ENCODE data around the gene PLD1.

PLD1 gene

DNA sequence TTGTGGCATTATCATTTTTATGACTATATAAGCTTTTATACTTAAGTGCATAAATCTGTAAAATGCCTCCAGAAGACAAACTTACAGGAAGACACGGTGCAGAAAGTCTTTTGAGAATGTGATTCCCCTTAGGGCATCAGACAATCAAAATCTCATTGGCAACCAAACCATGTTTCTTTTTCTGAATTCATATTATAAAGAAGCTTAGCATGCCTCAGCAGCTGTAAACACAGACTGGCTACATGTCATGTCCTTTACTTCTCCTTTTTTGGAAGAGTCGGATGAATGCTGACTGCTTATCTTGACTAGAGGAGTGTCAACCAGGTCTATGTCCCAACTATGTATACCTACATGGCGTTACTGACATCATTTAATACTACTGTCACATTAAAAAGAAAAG lies 150.1 kb downstream of the PLD1 start:
- H3K4me3 ChIP-seq (ENCODE audit: severe bottlenecking), result no peak overlapping the region
- TF ChIP-seq, protein P1, sequence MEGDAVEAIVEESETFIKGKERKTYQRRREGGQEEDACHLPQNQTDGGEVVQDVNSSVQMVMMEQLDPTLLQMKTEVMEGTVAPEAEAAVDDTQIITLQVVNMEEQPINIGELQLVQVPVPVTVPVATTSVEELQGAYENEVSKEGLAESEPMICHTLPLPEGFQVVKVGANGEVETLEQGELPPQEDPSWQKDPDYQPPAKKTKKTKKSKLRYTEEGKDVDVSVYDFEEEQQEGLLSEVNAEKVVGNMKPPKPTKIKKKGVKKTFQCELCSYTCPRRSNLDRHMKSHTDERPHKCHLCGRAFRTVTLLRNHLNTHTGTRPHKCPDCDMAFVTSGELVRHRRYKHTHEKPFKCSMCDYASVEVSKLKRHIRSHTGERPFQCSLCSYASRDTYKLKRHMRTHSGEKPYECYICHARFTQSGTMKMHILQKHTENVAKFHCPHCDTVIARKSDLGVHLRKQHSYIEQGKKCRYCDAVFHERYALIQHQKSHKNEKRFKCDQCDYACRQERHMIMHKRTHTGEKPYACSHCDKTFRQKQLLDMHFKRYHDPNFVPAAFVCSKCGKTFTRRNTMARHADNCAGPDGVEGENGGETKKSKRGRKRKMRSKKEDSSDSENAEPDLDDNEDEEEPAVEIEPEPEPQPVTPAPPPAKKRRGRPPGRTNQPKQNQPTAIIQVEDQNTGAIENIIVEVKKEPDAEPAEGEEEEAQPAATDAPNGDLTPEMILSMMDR (IDR thresholded peaks at IDR 0.05; ENCODE audit: poor library complexity, severe bottlenecking), result no peak
- H3K4me1 ChIP-seq (ENCODE audit: insufficient read depth, poor library complexity, severe bottlenecking), result peaks cover 2% of the 10 kb centered on the region
- H3K27ac ChIP-seq (ENCODE audit: poor library complexity, severe bottlenecking), result no peak overlapping the region
- H3K27me3 ChIP-seq (ENCODE audit: insufficient read depth, poor library complexity, severe bottlenecking), result no peaks in the 10 kb centered on the region
- H3K9me3 ChIP-seq (ENCODE audit: severe bottlenecking), result no peaks in the 10 kb centered on the region
- no peak for DNase-seq (ENCODE audit: low spot score)
- H3K36me3 ChIP-seq (ENCODE audit: low read depth), result 0 out of 2 replicates have a peak, but pooled peaks cover 5% of the 10 kb centered on the region
- ATAC-seq (ENCODE audit: low read depth), result no peak

DNA sequence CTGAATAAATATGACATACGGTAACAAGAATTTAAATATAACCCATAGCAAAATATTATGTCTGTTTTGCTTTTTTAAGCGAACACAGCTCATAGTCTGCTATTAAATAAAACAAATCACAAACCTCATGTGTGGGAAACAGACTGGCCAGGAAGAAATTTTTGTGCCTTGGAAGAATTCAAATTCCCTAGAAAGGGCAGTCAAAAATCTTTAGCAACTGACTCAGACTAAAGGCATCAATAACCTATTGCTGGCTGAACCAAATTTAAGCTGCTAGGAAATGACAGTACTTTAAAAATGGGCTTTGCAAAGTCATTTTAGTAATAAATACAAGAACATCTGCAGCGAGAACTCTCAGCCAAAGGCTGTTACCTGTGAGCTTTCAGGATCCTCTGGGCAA lies 151.4 kb downstream of the PLD1 start:
- no peaks in the 10 kb centered on the region for H3K9me3 ChIP-seq (ENCODE audit: severe bottlenecking)
- DNase-seq (ENCODE audit: low spot score), result no peak
- peaks cover 11% of the 10 kb centered on the region for H3K4me1 ChIP-seq (ENCODE audit: insufficient read depth, poor library complexity, severe bottlenecking)
- no peak overlapping the region for H3K4me3 ChIP-seq (ENCODE audit: severe bottlenecking)
- H3K36me3 ChIP-seq (ENCODE audit: low read depth), result 0 out of 2 replicates have a peak, but pooled peaks cover 5% of the 10 kb centered on the region
- ATAC-seq (ENCODE audit: low read depth), result no peak
- no peaks in the 10 kb centered on the region for H3K27me3 ChIP-seq (ENCODE audit: insufficient read depth, poor library complexity, severe bottlenecking)
- no peak overlapping the region for H3K27ac ChIP-seq (ENCODE audit: poor library complexity, severe bottlenecking)
- TF ChIP-seq, protein P1 (IDR thresholded peaks at IDR 0.05; ENCODE audit: poor library complexity, severe bottlenecking), result no peak

DNA sequence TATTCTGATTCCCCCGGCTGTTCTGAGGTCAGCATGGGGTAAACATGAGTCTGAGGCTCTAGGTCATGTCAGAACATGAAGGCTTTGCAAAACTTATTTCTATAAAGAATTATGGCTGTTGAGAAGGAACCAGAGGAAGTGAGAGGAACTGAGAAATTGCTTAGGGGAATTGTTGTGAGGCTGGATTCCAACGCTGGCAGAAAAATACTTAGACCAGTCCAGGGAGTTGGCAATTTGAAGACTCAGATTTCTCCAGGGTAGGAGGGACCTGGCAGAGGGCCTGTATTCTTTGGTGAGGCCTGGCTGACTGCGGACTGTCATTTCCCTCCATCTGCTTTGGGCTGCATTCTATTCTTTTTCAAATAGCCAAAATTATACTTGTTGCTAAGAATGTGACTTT lies 155.5 kb downstream of the PLD1 start:
- peak; percentile 85 for ATAC-seq (ENCODE audit: low read depth)
- TF ChIP-seq, protein P1 (IDR thresholded peaks at IDR 0.05; ENCODE audit: poor library complexity, severe bottlenecking), result no peak

DNA sequence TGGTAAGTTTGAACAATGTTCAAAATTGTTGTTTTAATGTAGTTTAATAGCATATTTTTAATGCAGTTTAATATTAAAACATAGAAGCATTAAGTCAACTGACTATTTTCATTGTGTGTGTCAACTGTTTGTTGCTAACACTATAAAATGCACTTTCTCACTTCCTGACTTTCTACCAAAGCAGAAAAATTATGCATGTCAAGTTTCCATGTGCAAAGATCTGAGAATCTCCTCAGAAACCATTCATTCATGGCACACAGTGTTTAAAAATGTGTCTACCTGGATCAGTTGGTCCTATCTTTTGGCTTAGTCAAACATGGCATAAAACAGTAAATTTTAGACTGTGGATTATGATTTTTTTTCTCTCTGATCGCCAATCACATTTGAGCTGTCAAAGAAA lies 156.0 kb downstream of the PLD1 start:
- H3K27ac ChIP-seq (ENCODE audit: poor library complexity, severe bottlenecking), result peak overlapping the region; percentile 57
- DNase-seq (ENCODE audit: low spot score), result no peak
- no peak for ATAC-seq (ENCODE audit: low read depth)
- no peaks in the 10 kb centered on the region for H3K27me3 ChIP-seq (ENCODE audit: insufficient read depth, poor library complexity, severe bottlenecking)
- H3K4me1 ChIP-seq (ENCODE audit: insufficient read depth, poor library complexity, severe bottlenecking), result peaks cover 11% of the 10 kb centered on the region
- no peak overlapping the region for H3K4me3 ChIP-seq (ENCODE audit: severe bottlenecking)
- H3K9me3 ChIP-seq (ENCODE audit: severe bottlenecking), result no peaks in the 10 kb centered on the region
- 0 out of 2 replicates have a peak, but pooled peaks cover 5% of the 10 kb centered on the region for H3K36me3 ChIP-seq (ENCODE audit: low read depth)
- TF ChIP-seq, protein P1 (IDR thresholded peaks at IDR 0.05; ENCODE audit: poor library complexity, severe bottlenecking), result no peak

More for the DNA sequence above, 155.5 kb downstream of the PLD1 start:
- H3K4me3 ChIP-seq (ENCODE audit: severe bottlenecking), result no peak overlapping the region
- peak overlapping the region; percentile 57 for H3K27ac ChIP-seq (ENCODE audit: poor library complexity, severe bottlenecking)
- no peaks in the 10 kb centered on the region for H3K9me3 ChIP-seq (ENCODE audit: severe bottlenecking)
- 0 out of 2 replicates have a peak, but pooled peaks cover 5% of the 10 kb centered on the region for H3K36me3 ChIP-seq (ENCODE audit: low read depth)
- DNase-seq (ENCODE audit: low spot score), result no peak
- no peaks in the 10 kb centered on the region for H3K27me3 ChIP-seq (ENCODE audit: insufficient read depth, poor library complexity, severe bottlenecking)
- H3K4me1 ChIP-seq (ENCODE audit: insufficient read depth, poor library complexity, severe bottlenecking), result peaks cover 11% of the 10 kb centered on the region

DNA sequence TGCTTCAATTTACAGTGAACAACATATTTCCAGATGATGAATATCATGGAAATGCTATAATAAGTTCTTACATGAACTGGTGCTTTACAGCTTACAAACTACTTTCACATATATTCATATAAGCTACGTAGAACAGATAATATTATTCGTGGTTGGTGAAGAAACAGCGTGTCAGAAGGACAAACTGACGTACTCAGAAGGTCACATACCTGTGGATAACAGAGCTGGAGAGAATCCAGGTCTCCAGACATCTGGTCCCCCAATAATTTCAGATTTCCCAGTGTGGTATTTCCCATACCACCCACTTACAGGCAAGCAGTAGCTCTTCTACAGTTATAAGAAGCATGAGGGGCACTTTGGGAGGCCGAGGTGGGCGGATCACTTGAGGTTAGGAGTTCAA lies 156.6 kb downstream of the PLD1 start:
- ATAC-seq (ENCODE audit: low read depth), result no peak
- Histone ChIP-seq H3K9me3 (ENCODE audit: severe bottlenecking) (no peaks in the 10 kb centered on the region), H3K27ac (ENCODE audit: poor library complexity, severe bottlenecking) (peak overlapping the region; percentile 57), H3K27me3 (ENCODE audit: insufficient read depth, poor library complexity, severe bottlenecking) (no peaks in the 10 kb centered on the region), H3K4me3 (ENCODE audit: severe bottlenecking) (no peak overlapping the region), H3K36me3 (ENCODE audit: low read depth) (0 out of 2 replicates have a peak, but pooled peaks cover 5% of the 10 kb centered on the region), H3K4me1 (ENCODE audit: insufficient read depth, poor library complexity, severe bottlenecking) (peaks cover 11% of the 10 kb centered on the region)
- TF ChIP-seq, protein P1 (IDR thresholded peaks at IDR 0.05; ENCODE audit: poor library complexity, severe bottlenecking), result no peak
- no peak for DNase-seq (ENCODE audit: low spot score)
